HCT116 (cell line): ENCODE measurements around the gene CELSR3. TPM values are rescaled to one million over a fixed set of nuclear protein-coding genes. Genes with fewer than 3 reads are reported as not detected.

Source experiments
- ATAC-seq: fragments of 200-7000 bp; cut with Tn5 transposase; 2 replicates; pipeline ENCODE4 v1.9.1; 2020; ENCODE audit warnings: mild to moderate bottlenecking, moderate library complexity
- BruUV-seq: library from RNA; stranded (reverse); fragments of 400-500 nt; replicated peaks from 2 replicates; lab custom pipeline; 2021; lab: Mats Ljungman, UMichigan
- CTCF ChIA-PET: fragments of 300-600 bp; sonication (Branson Sonifier 250); formaldehyde crosslinking; loops from one replicate; lab custom pipeline; 2021; ENCODE audit warnings: antibody characterized with exemption; lab: Charles Lee
- POLR2A ChIA-PET: fragments of 300-600, 350-600 bp; sonication (Branson Sonifier 250); formaldehyde crosslinking; loops from one replicate; lab custom pipeline; 2021; ENCODE audit warnings: antibody characterized with exemption; lab: Charles Lee
- RAD21 ChIA-PET, 2 experiments: fragments of 300-600 bp; sonication (Branson Sonifier 250); formaldehyde crosslinking; loops; one replicate each; lab custom pipeline; 2023; ENCODE audit warnings: low total read pairs in 2 of 2; ENCODE audit not compliant: uncharacterized antibody in 2 of 2, unreplicated experiment in 2 of 2, low non-redundant PET in 1 of 2; lab: Charles Lee
- DNase-seq: peaks from one replicate; pipeline ENCODE4 v3.0.0-alpha.2; 2010; ENCODE audit warnings: low read depth, low spot score
- H2AFZ ChIP-seq: fragments of 200-600 bp; shearing (Covaris generic), sonication (generic); 2 replicates; pipeline ENCODE4 v1.6.1; 2017; ENCODE audit warnings: low read depth, mixed run types, mixed read lengths, antibody characterized with exemption, low read length; ENCODE audit not compliant: poor library complexity, severe bottlenecking
- H3K27ac ChIP-seq: 2 replicates; pipeline ENCODE4 v1.5.1; 2012; ENCODE audit warnings: low read depth, low read length
- H3K27me3 ChIP-seq: fragments of 200-600 bp; sonication (generic); 2 replicates; pipeline ENCODE4 v1.6.1; 2016; ENCODE audit warnings: mixed run types, low read length, mixed read lengths; ENCODE audit not compliant: insufficient read depth
- H3K36me3 ChIP-seq, 2 experiments: fragments of 200-500 bp in 1 of 2; fragments of 200-600 bp in 1 of 2; sonication (Bioruptor generic) in 1 of 2; sonication (generic) in 1 of 2; 2 replicates each; pipeline versions ENCODE4 v1.5.1 to v1.6.1; 2014 to 2016; ENCODE audit warnings: low read length in 2 of 2, inconsistent platforms in 1 of 2, mixed read lengths in 1 of 2, mixed run types in 1 of 2; ENCODE audit not compliant: insufficient read depth in 2 of 2, control insufficient read depth in 1 of 2
- H3K4me1 ChIP-seq, 2 experiments: fragments of 200-600 bp in 1 of 2; sonication (generic) in 1 of 2; 2 replicates each; pipeline versions ENCODE4 v1.5.1 to v1.6.1; 2012 to 2017; ENCODE audit warnings: low read length in 2 of 2, inconsistent platforms in 1 of 2, mild to moderate bottlenecking in 1 of 2, mixed read lengths in 1 of 2, mixed run types in 1 of 2, moderate library complexity in 1 of 2; ENCODE audit not compliant: insufficient read depth in 2 of 2, control insufficient read depth in 1 of 2
- H3K4me2 ChIP-seq: fragments of 200-600 bp; sonication (generic); 2 replicates; pipeline ENCODE4 v1.6.1; 2017; ENCODE audit warnings: mixed run types, low read length, mixed read lengths
- H3K4me3 ChIP-seq, 2 experiments: fragments of 200-600 bp in 1 of 2; sonication (generic) in 1 of 2; replicated peaks in 1 of 2; 2 replicates each; pipeline ENCODE4 v1.5.1; 2011 to 2016; ENCODE audit warnings: low read length in 2 of 2, control low read depth in 1 of 2, low read depth in 1 of 2, mild to moderate bottlenecking in 1 of 2, mixed read lengths in 1 of 2, mixed run types in 1 of 2
- H3K79me2 ChIP-seq: fragments of 200-600 bp; sonication (generic); 2 replicates; pipeline ENCODE4 v1.6.1; 2017; ENCODE audit warnings: mild to moderate bottlenecking, mixed run types, low read length, moderate library complexity, mixed read lengths; ENCODE audit not compliant: insufficient read depth
- H3K9ac ChIP-seq: fragments of 200-600 bp; sonication (generic); 2 replicates; pipeline ENCODE4 v1.6.1; 2016; ENCODE audit warnings: low read length, mixed read lengths
- H3K9me2 ChIP-seq: fragments of 200-600 bp; sonication (generic), shearing (Covaris generic); 2 replicates; pipeline ENCODE4 v1.6.1; 2017; ENCODE audit warnings: mixed run types, mild to moderate bottlenecking, moderate library complexity; ENCODE audit not compliant: insufficient read depth
- H3K9me3 ChIP-seq, 2 experiments: fragments of 200-500 bp in 1 of 2; fragments of 200-600 bp in 1 of 2; sonication (Bioruptor generic) in 1 of 2; sonication (generic) in 1 of 2; 2 replicates each; pipeline ENCODE4 v1.6.1; 2014 to 2017; ENCODE audit warnings: low read length in 2 of 2, mixed read lengths in 2 of 2, inconsistent platforms in 1 of 2, low read depth in 1 of 2, mild to moderate bottlenecking in 1 of 2, mixed run types in 1 of 2, moderate library complexity in 1 of 2; ENCODE audit not compliant: control insufficient read depth in 1 of 2, insufficient read depth in 1 of 2
- H4K20me1 ChIP-seq: fragments of 200-600 bp; sonication (generic), shearing (Covaris generic); 2 replicates; pipeline ENCODE4 v1.6.1; 2017; ENCODE audit warnings: mixed run types, mild to moderate bottlenecking, moderate library complexity; ENCODE audit not compliant: insufficient read depth
- CEBPB ChIP-seq: IDR thresholded peaks from 2 replicates; pipeline ENCODE4 v1.6.1; 2012; ENCODE audit warnings: low read depth
- EGR1 ChIP-seq: IDR thresholded peaks from 2 replicates; pipeline ENCODE4 v1.6.1; 2012; ENCODE audit warnings: low read depth
- ELF1 ChIP-seq: IDR thresholded peaks from 2 replicates; pipeline ENCODE4 v1.6.1; 2012; ENCODE audit warnings: low read depth, borderline replicate concordance
- FOSL1 ChIP-seq: IDR thresholded peaks from 2 replicates; pipeline ENCODE4 v1.6.1; 2012; ENCODE audit warnings: low read depth
- JUND ChIP-seq: IDR thresholded peaks from 2 replicates; pipeline ENCODE4 v1.6.1; 2012
- RAD21 ChIP-seq: IDR thresholded peaks from 2 replicates; pipeline ENCODE4 v1.6.1; 2012; ENCODE audit warnings: low read depth, mild to moderate bottlenecking
- TCF7L2 ChIP-seq: IDR thresholded peaks from 2 replicates; pipeline ENCODE4 v1.7.0; 2011; ENCODE audit warnings: borderline replicate concordance, inconsistent platforms; ENCODE audit not compliant: insufficient read depth, insufficient read length; ENCODE audit errors: extremely low read depth
- YY1 ChIP-seq: IDR thresholded peaks from 2 replicates; pipeline ENCODE4 v1.6.1; 2011; ENCODE audit warnings: low read length, low read depth, moderate library complexity, mild to moderate bottlenecking; ENCODE audit not compliant: insufficient replicate concordance; ENCODE audit errors: extremely low read depth
- ZBTB33 ChIP-seq: IDR thresholded peaks from 2 replicates; pipeline ENCODE4 v1.6.1; 2011; ENCODE audit warnings: mild to moderate bottlenecking, low read length, moderate library complexity; ENCODE audit not compliant: insufficient replicate concordance; ENCODE audit errors: extremely low read depth
- ZFX ChIP-seq: fragments of 450-650 bp; IDR thresholded peaks from 2 replicates; pipeline ENCODE4 v1.6.1; 2017
- intact Hi-C: fragments of 100-400 bp; cut with micrococcal nuclease; formaldehyde crosslinking; loops from 2 replicates; pipeline ENCODE4 v1.10.0; 2022
- total RNA-seq: library from RNA; stranded (reverse); gene quantifications from one replicate; pipeline ENCODE4 v1.2.1, GENCODE V29; 2021; ENCODE audit not compliant: unreplicated experiment
- TF ChIP-seq, protein P1 (sequence below): IDR thresholded peaks from 2 replicates; pipeline ENCODE4 v1.6.1; 2012
- TF ChIP-seq, protein P2 (sequence below), 3 experiments: fragments of 200-600 bp in 1 of 3; sonication (generic) in 1 of 3; IDR thresholded peaks in 2 of 3; conservative IDR thresholded peaks in 1 of 3; 2 replicates each; pipeline ENCODE4 v1.5.1; 2012 to 2017; ENCODE audit warnings: low read depth in 2 of 3, low read length in 2 of 3, antibody characterized with exemption in 1 of 3, borderline replicate concordance in 1 of 3, control low read depth in 1 of 3, mild to moderate bottlenecking in 1 of 3, mixed read lengths in 1 of 3, mixed run types in 1 of 3, moderate library complexity in 1 of 3; ENCODE audit not compliant: insufficient read depth in 1 of 3

Gene CELSR3
- total RNA-seq, 1 experiment from 2014 or later, result 7.8 TPM

GRCh38 chr3:48607519-48607918, 55.2 kb downstream of the CELSR3 start:
- H3K9me3 ChIP-seq, result no peaks in the 10 kb centered on the region
- no peak overlapping the region; a peak in 1 of 4 replicates for H3K4me3 ChIP-seq
- H3K4me1 ChIP-seq, result peaks cover 2 to 19% of the 10 kb centered on the region in 2 experiments; a peak in 2 of 4 replicates
- H3K36me3 ChIP-seq, result peaks cover 33 to 50% of the 10 kb centered on the region in 2 experiments; a peak in 3 of 4 replicates
- no peak for TF ChIP-seq YY1
- TF ChIP-seq, protein P1, sequence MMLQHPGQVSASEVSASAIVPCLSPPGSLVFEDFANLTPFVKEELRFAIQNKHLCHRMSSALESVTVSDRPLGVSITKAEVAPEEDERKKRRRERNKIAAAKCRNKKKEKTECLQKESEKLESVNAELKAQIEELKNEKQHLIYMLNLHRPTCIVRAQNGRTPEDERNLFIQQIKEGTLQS, result no peak
- TF ChIP-seq, protein P2, sequence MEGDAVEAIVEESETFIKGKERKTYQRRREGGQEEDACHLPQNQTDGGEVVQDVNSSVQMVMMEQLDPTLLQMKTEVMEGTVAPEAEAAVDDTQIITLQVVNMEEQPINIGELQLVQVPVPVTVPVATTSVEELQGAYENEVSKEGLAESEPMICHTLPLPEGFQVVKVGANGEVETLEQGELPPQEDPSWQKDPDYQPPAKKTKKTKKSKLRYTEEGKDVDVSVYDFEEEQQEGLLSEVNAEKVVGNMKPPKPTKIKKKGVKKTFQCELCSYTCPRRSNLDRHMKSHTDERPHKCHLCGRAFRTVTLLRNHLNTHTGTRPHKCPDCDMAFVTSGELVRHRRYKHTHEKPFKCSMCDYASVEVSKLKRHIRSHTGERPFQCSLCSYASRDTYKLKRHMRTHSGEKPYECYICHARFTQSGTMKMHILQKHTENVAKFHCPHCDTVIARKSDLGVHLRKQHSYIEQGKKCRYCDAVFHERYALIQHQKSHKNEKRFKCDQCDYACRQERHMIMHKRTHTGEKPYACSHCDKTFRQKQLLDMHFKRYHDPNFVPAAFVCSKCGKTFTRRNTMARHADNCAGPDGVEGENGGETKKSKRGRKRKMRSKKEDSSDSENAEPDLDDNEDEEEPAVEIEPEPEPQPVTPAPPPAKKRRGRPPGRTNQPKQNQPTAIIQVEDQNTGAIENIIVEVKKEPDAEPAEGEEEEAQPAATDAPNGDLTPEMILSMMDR (IDR thresholded peaks at IDR 0.05 in 2 of 3, conservative IDR thresholded peaks at IDR 0.05 in 1 of 3; ENCODE audit: borderline replicate concordance in 1 of 3, insufficient read depth in 1 of 3, low read depth in 2 of 3, low read length in 2 of 3), result no peak
- TF ChIP-seq EGR1, result no peak
- no peak for TF ChIP-seq ZFX
- no peak for TF ChIP-seq JUND
- TF ChIP-seq ELF1, result no peak
- TF ChIP-seq ZBTB33, result no peak
- TF ChIP-seq RAD21, result no peak
- TF ChIP-seq FOSL1, result no peak
- no peak for TF ChIP-seq TCF7L2
- no peak for TF ChIP-seq CEBPB
- ChIA-PET POLR2A (no interaction called here), RAD21 (no interaction called here), CTCF (no interaction called here)
- DNase-seq (no peak), ATAC-seq (no peak)
- peaks cover 38% of the 10 kb centered on the region for H3K79me2 ChIP-seq
- H3K9ac ChIP-seq, result no peak overlapping the region
- no peaks in the 10 kb centered on the region for H4K20me1 ChIP-seq
- BruUV-seq, result no TSS peak
- H3K27me3 ChIP-seq, result no peaks in the 10 kb centered on the region
- no peaks in the 10 kb centered on the region for H3K9me2 ChIP-seq
- intact Hi-C loops, result loop anchor here (5.0 kb wide), 1 partner anchor 50 kb away; the partner anchor contains the start of gene PFKFB4
- H3K27ac ChIP-seq, result no peak overlapping the region
- no peak overlapping the region for H2AFZ ChIP-seq
- peak overlapping the region; percentile 84; the same call in 1 of the 2 replicates for H3K4me2 ChIP-seq
